Posterior vena cava (tissue), 2 donors: ENCODE data around the gene C1orf21. TPM values are rescaled to one million over a fixed set of nuclear protein-coding genes. Genes with fewer than 3 reads are reported as not detected.
"Not testable (repeated sequence)": the region's sequence is repeated elsewhere in the genome, so short reads cannot be mapped to it uniquely, and the experiment has no call there.

Experiments used
- DNase-seq: peaks from one replicate; pipeline ENCODE4 v3.0.0-alpha.2; 2020; ENCODE audit warnings: low spot score
- intact Hi-C, 2 donors: fragments of 100-400 bp; cut with DNase I; formaldehyde crosslinking; loops; one replicate each; pipeline versions ENCODE4 v1.14.1 to v1.14.2; 2022 to 2023
- long read RNA-seq, 2 donors: library from polyadenylated mRNA; unstranded; transcript quantifications; one replicate each; pipeline ENCODE4 v2.0.0, GENCODE V29; 2020 to 2021
- total RNA-seq, 2 donors: library from RNA; stranded (reverse); fragmentation: NEBNext Ultra II Directional; extraction: Animal tissue kit (Norgen Biotek cat#: 25700); gene quantifications; one replicate each; pipeline ENCODE4 v1.2.1, GENCODE V29; 2021
- donor health status: DM: yes; HTN: yes; CAD: no.
- donor health status: DM: yes; HTN: yes; CAD: no.

The C1orf21 gene, protein sequence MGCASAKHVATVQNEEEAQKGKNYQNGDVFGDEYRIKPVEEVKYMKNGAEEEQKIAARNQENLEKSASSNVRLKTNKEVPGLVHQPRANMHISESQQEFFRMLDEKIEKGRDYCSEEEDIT
- 10 to 100 TPM; 64.5 to 69.3 TPM for total RNA-seq
- long read RNA-seq, donor 1, full-length matches to known transcripts: 21 of 38 reads
- long read RNA-seq, donor 1, partial matches to known transcripts: 3 of 38 reads
- long read RNA-seq, donor 1, other reads (novel, unspliced or antisense): 14 of 38 reads
- long read RNA-seq, donor 2, full-length matches to known transcripts: 62 of 77 reads
- long read RNA-seq, donor 2, partial matches to known transcripts: 4 of 77 reads
- long read RNA-seq, donor 2, other reads (novel, unspliced or antisense): 11 of 77 reads

DNA sequence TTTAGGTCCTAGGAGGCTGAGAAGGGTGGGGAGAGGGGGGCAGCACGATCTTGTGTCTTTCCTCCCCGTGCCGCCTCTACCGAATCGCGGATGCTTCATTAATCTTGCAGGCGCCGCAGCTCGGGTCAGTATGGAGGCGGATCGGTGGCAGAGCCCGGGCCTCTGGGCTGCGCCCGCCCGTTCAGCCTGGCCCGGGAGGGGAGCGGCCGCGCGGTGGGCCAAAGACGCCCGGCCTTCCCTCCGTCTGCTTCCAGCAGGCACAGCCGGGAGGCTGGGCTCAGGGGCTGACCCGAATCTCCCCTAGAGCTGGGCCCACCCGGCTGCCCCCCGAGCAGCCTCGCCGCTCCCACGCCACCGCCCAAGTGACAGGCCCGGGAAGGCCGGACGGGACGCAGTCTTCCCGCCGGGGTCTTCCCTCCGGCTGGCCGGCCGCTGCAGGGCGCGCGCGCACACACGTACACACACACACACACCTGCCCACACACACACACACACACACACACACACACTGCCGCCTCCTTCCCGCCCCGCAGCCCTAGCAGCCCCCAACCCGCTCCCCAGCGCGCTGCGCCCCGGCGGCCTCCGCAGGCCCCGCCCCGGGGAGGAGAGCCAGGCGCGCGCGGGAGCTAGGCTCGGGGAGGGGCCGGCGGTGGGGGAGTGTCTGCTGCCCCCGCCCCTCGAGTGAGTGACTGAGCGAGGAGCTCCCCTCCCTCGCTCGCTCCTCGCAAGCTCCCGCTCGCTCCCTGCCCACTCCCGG, at the start of gene C1orf21:
TSS of gene C1orf21 (plus strand) at position 718 of the 757 bp plus-strand sequence. CDS start 90,481 bp downstream, outside the sequence.
- DNase-seq: peak; percentile 95
- intact Hi-C loops: loop anchor here (5.0 to 10.0 kb wide), 2 partner anchors 178 to 181 kb away; no protein-coding TSS in a partner anchor

DNA sequence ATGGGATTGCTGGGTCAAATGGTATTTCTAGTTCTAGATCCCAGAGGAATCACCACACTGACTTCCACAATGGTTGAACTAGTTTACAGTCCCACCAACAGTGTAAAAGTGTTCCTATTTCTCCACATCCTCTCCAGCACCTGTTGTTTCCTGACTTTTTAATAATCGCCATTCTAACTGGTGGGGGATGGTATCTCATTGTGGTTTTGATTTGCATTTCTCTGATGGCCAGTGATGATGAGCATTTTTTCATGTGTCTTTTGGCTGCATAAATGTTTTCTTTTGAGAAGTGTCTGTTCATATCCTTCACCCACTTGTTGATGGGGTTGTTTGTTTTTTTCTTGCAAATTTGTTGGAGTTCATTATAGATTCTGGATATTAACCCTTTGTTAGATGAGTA, 49.0 kb upstream of the C1orf21 start:
- intact Hi-C loops, DNase-seq: not testable (repeated sequence)

DNA sequence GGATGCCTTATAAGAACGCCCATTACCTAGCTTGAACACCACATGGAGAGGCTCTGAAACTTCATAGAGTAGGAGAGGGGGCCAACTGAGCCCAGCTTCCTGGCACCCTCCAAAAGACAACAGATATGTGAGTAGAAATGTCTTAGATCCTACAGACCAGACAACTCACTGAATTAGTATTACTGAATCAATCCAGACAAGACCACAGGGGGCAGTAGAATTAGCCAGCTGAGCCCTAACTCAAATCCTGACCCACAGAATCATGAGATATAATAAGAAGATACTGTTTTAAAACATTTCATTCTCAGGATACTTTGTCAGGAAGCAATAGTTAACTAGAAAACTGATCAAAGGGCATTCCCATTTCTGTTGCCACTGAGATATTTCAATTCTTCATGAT, 45.8 kb upstream of the C1orf21 start:
- DNase-seq: no peak
- intact Hi-C loops: no loop called here

DNA sequence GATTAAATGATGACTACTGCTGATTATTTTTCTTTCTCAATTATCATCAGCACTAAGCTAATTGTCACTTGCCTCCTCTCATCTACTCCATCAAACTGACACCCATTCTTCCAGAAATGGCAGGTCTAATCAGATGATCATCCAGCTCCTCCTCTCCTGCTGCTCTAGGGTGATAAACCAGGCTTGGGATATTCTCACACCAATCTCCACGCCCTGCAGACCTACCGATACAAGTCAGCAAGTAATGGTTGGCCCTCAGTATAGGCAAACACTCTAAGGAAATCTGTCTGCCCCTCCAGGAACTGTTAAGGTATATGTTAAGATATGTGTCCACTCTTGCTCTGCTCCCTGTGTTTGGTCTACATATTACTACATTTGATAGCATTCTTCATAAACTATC, 36.3 kb upstream of the C1orf21 start:
- no peak for DNase-seq
- intact Hi-C loops: no loop called here

DNA sequence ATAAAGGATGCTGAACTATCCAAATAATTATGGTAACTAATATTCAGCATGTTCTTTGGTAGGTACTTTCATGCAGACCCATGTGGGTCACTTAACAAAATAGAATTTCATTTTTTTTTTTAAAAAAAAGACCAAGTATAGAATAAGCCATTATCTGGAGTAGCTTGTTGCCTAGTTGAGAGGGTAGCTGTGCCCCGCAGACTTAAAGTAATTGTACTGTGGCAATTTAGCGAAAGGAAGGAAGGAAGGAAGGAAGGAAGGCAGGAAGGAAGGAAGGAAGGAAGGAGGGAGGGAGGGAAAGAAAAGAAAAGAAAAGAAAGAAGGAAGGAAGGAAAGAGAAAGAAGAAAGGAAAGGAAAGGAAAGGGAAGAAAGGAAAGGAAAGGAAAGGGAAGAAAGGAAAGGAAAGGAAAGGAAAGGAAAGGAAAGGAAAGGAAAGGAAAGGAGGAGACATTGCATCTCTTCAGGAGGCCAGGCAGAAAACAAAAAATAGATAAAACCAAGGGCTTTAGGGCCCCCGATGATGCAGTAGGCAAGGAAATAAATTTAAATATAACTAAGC, 35.3 kb upstream of the C1orf21 start:
- DNase-seq: no peak
- intact Hi-C loops: no loop called here

DNA sequence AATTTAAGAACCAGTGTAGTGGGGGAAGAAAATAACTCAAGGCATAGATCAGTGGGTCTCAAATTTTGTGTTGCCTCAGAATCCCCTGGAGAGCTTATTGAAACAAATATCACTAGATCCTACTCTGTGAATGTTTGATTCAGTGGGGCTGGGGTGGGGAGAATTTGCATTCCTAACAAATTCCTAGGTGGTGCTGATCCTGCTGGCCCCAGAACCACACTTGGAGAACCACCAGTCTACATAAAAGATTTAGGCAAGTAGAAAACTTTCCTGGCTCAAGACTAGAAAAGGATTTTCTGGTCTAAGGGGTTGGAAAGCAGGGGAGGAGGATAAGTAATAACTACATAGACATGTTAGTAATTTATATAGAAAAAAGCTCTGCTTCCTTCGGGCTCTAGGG, 34.1 kb upstream of the C1orf21 start:
- intact Hi-C loops: no loop called here
- no peak for DNase-seq

DNA sequence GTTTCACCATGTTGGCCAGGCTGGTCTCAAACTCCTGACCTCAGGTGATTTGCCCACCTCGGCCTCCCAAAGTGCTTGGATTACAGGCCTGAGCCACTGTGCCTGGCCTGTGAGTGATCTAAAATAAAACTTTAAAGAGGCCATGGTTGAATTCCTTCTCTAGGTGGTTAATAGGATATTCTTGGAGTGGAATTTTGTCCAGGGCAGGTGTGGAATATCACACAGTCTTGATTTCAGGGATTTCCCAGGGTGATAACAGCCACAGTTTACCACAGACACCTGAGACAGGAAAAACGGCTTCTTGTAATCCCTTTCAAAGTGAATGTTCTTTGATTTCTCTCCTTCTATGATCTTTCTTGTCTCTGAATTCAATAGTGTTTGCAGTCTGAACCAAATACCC, 32.1 kb upstream of the C1orf21 start:
- DNase-seq: no peak
- intact Hi-C loops: no loop called here

DNA sequence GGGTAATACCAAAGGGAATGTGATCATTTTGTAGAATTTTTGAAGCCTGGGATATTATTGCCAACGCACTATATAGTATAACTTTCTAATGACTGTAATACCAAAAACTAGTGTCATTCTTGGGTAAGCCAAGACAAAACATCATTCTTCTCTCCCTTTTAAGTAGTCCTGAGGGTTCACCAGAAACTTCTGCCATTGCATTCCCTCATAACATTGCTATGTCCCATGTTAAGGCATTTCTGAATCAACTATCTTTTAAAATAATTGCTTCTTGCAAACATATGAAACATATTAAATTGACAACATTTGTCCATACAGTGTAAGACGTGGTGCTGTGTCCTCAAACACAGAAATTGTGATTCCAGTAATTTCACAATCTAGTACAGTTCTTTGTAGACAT, 29.9 kb upstream of the C1orf21 start:
- no peak for DNase-seq
- intact Hi-C loops: no loop called here

DNA sequence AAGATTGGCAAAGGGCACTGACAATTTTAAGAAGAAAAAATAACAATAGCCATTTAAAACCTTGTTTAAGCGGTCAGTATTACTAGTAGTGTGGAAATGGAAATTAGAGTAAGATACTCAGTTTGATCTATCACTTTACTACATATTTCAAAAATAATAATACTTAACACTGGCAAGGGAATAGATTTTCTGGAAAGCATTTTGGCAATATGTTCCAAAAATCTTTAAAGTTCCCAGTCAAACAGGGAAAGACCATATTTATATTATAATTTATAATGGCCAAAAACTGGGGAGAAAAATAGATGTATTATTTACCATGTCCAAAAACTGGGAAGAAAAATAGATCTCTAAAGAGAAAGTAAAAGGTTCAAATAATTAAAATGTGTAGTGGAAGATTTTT, 28.6 kb upstream of the C1orf21 start:
- DNase-seq: no peak
- intact Hi-C loops: no loop called here

DNA sequence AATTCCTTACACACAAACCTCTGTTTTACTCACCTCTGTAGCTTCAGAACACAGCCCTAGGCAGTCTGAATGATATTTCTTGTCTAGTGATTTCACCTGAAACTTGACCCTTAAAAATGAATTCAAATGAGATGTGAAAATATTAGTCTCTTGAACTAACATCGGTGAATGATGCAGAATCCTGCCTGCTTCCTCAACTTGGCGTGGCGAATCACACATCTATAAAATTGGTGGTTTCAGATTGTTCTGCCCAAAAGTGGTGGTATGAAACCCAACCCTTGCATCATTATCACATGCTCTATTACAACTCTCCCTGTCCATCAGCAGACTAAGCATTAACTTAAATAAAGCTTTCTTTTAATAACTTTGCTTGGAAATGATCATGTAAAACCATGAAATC, 26.9 kb upstream of the C1orf21 start:
- DNase-seq: no peak

DNA sequence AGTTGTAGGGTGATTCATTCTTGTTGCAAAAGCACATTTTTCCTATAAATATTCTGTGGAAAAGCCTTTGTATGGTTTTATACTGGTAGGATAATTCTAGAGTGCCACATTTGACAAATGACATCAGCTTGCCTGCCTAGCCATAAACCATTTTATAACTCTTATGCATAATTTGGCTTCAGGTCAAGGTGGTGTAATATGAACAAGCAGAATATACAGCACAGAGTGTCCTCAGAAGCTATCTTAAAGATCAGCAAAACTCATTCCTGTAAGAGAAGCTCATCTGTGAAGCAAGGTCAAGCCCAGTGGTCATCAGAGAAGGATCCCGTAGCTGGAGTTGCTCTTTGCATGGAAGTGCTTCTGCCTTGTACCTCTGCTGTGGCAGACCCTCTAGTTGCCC, 24.0 kb upstream of the C1orf21 start:
- no peak for DNase-seq
- intact Hi-C loops: no loop called here

More for the DNA sequence above, 26.9 kb upstream of the C1orf21 start:
- intact Hi-C loops: no loop called here

DNA sequence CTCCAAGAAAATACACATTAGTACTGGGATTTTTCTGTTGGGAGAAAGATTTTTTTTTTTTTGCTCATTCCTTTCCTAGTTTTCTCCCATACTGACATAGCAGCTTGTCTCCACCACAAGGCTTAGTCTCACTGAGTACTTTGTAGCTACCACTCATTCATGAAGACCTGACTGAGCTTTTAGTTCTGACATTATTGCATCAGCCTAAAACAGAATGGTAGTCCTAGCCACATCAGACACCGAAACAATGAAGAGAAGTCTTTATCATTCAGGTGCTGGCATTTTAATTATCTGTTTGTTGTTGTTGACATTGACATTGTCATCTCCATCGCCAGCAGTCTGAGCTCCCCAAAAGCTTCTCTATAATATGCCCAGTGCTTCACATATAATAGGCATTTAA, 21.1 kb upstream of the C1orf21 start:
- no peak for DNase-seq
- intact Hi-C loops: no loop called here

DNA sequence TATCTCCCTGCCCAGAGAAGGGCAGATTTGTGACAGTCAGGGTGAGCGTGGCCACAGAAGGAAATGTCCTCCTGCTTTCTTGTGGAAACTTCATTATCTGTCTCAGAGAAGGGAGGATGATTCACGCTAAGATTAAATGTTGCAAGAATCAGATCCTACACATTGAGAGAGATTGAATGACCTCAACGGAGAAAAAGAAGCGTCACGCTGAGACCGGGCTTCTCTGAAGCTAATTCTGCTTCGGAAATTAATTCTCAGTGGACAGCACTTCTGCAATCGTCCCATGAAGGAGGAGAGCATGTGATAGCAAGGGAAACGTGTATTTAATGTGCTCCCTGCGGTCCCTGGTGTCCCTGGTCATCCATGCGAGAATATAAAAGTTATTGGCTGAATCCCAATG, 19.8 kb upstream of the C1orf21 start:
- intact Hi-C loops: no loop called here
- DNase-seq: no peak

DNA sequence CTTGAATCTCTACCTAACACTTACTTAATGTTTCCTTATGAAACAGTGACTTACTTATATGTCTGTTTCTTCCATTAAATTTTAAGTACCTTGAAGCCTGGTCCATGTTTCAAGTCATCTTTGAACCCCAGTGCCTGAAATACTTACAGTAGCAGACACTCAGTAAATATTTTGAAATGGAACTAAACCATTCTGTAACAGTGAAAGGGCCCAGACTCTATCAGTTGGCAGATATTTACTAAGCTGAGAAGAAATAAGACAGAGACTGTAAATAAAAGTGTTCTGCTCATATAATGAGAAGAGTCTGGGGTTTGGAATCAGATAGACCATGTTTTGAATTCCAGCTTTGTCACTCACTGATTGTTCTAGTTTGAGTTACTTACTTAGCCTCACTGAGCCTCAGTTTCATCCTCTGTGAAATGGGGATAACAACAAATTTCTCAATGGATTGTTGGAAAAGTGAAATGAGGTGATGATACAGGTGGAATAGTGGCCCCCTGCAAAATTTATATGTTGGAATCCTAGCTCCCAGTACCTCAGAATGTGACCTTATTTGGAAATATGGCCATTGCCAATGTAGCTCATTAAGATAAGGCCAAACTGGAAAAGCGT, 19.3 kb upstream of the C1orf21 start:
- intact Hi-C loops: no loop called here
- no peak for DNase-seq

DNA sequence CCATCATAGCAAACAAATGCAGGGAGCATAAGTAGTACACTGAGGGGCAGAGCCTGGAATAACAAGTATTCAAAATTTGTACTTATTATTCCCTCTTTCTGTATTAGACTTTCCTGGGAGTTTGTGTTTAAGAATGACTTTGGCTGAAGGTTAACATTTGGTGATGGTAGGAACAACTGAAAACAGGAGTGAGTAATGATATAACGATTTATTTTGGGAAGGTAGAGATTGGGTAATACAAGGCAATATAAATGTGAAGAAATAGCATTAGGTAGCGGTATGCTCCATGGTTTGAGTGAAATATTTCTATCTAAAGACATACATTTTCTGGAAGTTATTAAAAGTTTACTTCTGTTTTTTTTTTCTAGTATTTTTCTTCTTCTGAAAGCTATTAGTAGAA, 18.5 kb upstream of the C1orf21 start:
- intact Hi-C loops: no loop called here
- no peak for DNase-seq

DNA sequence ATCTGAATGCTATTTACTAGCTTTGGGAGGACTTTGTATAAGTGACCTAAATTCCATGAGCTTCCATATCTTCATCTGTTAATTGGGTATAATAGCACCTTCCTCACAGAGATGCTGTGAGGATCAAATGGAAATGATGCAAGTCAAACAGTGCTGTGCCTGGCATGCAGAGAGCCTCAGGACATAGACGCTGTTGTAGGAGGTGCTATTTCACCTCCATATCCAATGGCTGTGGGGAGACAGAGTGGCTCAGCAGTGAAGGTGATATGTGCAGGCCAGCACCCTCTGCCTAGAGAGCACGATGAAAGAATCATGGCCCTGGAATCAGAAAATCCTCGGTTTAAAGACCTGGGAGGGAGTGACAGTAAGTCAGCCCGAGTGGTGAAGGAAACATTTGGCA, 16.0 kb upstream of the C1orf21 start:
- no peak for DNase-seq
- intact Hi-C loops: no loop called here

DNA sequence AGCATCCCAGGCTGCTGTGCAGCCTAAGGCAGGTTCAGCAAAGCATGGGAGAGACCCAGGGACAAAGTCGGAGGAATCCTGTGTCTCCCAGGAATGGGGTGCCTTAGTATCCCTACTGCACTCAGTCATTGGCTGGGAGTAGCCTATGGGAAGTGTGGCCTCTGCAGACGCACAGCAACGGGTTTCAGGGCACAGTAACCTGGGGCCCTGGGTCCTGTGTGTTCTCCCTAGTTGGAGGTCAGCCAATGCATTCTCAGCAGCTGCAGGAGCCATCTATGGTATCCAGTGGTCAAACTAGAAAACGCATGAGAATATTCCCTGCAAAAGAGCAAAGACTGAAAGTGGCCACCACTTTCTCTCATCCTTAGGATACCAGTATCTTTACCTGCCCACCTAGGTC, 13.7 kb upstream of the C1orf21 start:
- DNase-seq: no peak
- intact Hi-C loops: no loop called here

DNA sequence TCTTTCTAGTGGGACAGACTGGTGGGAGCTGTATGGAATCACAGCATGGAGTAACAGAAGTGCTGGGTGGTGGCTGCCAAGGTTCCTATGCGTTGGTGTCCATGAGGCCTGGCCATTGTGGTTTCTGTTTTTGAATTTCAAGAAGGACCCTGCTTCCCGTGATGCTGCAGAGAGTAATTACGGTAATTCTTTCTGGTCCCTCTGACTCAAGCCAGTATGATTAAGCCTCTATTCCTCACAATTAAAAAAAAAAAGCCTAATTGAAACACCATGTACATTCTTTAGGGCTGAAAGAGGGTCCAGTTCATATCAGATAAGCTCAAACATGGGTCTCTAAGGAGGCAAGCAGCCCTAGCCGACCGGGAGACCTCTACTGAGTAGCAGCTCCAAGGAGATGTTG, 10.5 kb upstream of the C1orf21 start:
- intact Hi-C loops: no loop called here
- DNase-seq: no peak

DNA sequence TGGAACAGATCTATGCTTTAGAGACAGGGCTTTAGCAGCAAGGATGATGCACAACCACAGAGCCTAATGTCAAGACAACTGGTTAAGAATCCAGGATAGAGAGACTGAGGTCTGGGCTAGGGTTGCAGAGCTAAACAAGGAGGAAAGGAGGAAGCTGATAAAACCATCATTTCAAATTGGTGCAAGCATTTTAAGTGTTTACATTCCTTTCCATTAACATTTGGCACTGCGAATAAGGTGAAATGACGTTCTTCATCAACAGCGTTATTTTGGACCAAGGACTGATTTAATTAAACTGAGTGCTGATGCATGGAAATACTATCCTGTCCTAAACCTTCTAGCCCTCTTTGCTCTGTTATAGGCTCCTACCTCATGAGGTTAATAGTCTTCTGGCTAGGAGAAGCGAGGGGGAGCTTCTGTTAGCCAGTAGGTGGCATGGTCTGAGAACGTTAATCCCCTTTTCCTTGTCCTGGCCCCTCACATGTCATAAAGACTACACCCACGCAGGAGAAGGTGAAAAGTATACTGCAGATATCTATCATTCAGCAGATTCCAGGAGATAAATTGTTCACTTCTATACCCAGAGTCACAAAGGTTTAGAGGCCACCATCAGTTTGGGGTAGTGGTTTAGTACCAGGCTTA, 7.6 kb upstream of the C1orf21 start:
- intact Hi-C loops: no loop called here
- no peak for DNase-seq

DNA sequence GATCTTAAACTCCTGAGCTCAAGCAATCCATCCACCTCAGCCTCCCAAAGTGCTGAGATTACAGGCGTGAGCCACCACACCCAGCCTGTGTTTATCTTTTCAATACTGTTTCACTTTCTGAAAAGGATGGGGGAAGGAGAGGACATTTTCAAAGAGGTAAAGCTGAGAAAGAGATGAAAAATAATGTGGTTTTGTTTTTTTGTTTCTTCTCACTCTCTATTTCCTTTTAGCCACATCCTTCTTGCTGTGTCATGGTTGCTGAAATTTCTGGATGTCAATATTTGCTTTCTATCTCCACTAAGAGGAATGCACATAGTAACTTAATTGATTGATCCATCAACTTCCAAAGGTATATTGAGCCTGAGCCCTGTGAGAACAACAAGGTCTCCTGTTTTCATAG, 6.4 kb upstream of the C1orf21 start:
- intact Hi-C loops: loop anchor here in 1 of 2 donors (10.0 kb wide), 1 partner anchor 184 kb away; no protein-coding TSS in a partner anchor
- DNase-seq: no peak
